Karpas-422 (cell line): ENCODE results near the gene PDPK1. TPM values are rescaled to one million over a fixed set of nuclear protein-coding genes. Genes with fewer than 3 reads are reported as not detected.
"Not testable (repeated sequence)": the region's sequence is repeated elsewhere in the genome, so short reads cannot be mapped to it uniquely, and the experiment has no call there.

ENCODE experiments used
- DNase-seq: peaks from one replicate; pipeline ENCODE4 v3.0.0-alpha.2; 2015
- H2AFZ ChIP-seq: fragments of 200-600 bp; sonication (generic); 2 replicates; pipeline ENCODE4 v1.6.1; 2014; ENCODE audit warnings: antibody characterized with exemption, low read length, mixed read lengths
- H3K27ac ChIP-seq: fragments of 200-600 bp; sonication (generic); 2 replicates; pipeline ENCODE4 v1.5.1; 2014; ENCODE audit warnings: mild to moderate bottlenecking, low read length, moderate library complexity
- H3K27me3 ChIP-seq: fragments of 200-600 bp; sonication (generic); 2 replicates; pipeline ENCODE4 v1.6.1; 2014; ENCODE audit warnings: low read length, mixed read lengths
- H3K36me3 ChIP-seq: fragments of 200-600 bp; sonication (generic); 2 replicates; pipeline ENCODE4 v1.6.1; 2014; ENCODE audit warnings: low read length, mixed read lengths; ENCODE audit not compliant: insufficient read depth
- H3K4me1 ChIP-seq: fragments of 200-600 bp; sonication (generic); 2 replicates; pipeline ENCODE4 v1.6.1; 2014; ENCODE audit warnings: mild to moderate bottlenecking, low read length, mixed read lengths
- H3K4me2 ChIP-seq: fragments of 200-600 bp; sonication (generic); 2 replicates; pipeline ENCODE4 v1.6.1; 2014; ENCODE audit warnings: low read length, low read depth, mild to moderate bottlenecking; ENCODE audit not compliant: poor library complexity, severe bottlenecking
- H3K4me3 ChIP-seq: fragments of 200-600 bp; sonication (generic); 2 replicates; pipeline ENCODE4 v1.5.1; 2014; ENCODE audit warnings: mild to moderate bottlenecking, antibody characterized with exemption, low read length, mixed read lengths
- H3K79me2 ChIP-seq: fragments of 200-600 bp; sonication (generic); 2 replicates; pipeline ENCODE4 v1.6.1; 2014; ENCODE audit warnings: mild to moderate bottlenecking, low read length, mixed read lengths
- H3K9ac ChIP-seq: fragments of 200-600 bp; sonication (generic); 2 replicates; pipeline ENCODE4 v1.6.0; 2014; ENCODE audit warnings: low read length
- H3K9me2 ChIP-seq: fragments of 200-600 bp; sonication (generic), shearing (Covaris generic); replicated peaks from 2 replicates; pipeline ENCODE4 v1.6.0; 2014; ENCODE audit warnings: mild to moderate bottlenecking, low read length, moderate library complexity; ENCODE audit not compliant: insufficient read depth
- H3K9me3 ChIP-seq: fragments of 300-700, 200-600 bp; sonication (generic); 2 replicates; pipeline ENCODE4 v1.6.1; 2014; ENCODE audit warnings: low read length, mixed read lengths
- H4K20me1 ChIP-seq: fragments of 200-600 bp; sonication (generic); 2 replicates; pipeline ENCODE4 v1.6.1; 2014; ENCODE audit warnings: mild to moderate bottlenecking, antibody characterized with exemption, low read length, low read depth; ENCODE audit not compliant: insufficient read depth
- total RNA-seq: library from RNA; depleted of rRNA; stranded (reverse); fragments of >200 nt; shearing (Covaris generic); gene quantifications from 2 replicates; pipeline ENCODE4 v1.2.3, GENCODE V29; 2014; ENCODE audit warnings: low replicate concordance

The PDPK1 gene
- total RNA-seq, 1 experiment from 2014 or later = 49.5 TPM

GRCh38 chr16:2592786-2593185 is 55.0 kb downstream of the PDPK1 start:
- no peak overlapping the region for H3K27ac ChIP-seq
- H3K79me2 ChIP-seq = 0 out of 2 replicates have a peak, but pooled peaks cover 10% of the 10 kb centered on the region
- DNase-seq = no peak
- H3K9me3 ChIP-seq = no peaks in the 10 kb centered on the region
- H3K36me3 ChIP-seq = no peaks in the 10 kb centered on the region; the same call in 1 of the 2 replicates
- no peaks in the 10 kb centered on the region for H3K27me3 ChIP-seq
- no peaks in the 10 kb centered on the region for H3K4me1 ChIP-seq
- H3K9ac ChIP-seq = no peak overlapping the region
- no peaks in the 10 kb centered on the region for H3K9me2 ChIP-seq
- H2AFZ ChIP-seq = no peak overlapping the region
- no peaks in the 10 kb centered on the region for H4K20me1 ChIP-seq
- H3K4me2 ChIP-seq = no peak overlapping the region
- H3K4me3 ChIP-seq = no peak overlapping the region

DNA sequence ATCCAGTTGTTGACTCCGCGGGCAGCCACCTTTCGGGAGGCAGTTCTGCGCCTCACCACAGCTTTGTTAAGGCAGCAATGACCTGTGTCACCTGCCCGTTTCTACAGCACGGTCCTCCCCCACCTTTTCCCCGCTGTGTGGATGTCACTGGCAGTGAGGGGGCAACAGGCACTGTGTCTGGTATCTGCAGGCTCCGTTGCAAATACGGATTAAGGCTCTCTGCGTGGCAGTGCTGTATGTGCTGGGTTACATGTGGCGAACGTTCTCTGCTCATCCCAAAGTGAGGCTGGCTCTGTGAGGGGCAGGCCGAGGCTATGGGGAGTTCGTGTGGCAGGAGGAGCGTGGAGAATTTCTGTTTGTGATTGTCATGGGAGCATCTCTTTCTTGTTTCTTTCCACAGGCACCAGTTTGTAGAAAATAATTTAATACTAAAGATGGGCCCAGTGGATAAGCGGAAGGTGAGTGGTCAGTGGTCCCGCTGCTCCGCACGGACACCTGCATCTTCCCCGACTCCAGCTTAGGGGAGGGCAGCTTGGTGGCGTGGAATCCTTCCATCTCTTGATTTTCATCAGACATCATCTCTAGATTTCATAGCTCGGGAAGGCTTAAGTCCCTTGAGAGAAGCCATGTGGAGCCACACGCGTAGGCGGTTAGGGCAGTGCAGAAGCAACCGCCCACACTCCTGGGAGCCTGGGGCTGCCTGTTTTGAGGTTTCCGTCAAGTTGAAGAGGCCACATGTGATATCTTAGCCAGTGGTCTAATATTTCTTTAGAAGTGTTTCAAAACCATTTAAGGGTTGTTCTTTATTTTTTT is 57.8 kb downstream of the PDPK1 start:
- Histone ChIP-seq H3K9me2 (no peaks in the 10 kb centered on the region), H3K4me2 (no peak overlapping the region), H3K36me3 (no peaks in the 10 kb centered on the region), H3K79me2 (0 out of 2 replicates have a peak, but pooled peaks cover 10% of the 10 kb centered on the region), H2AFZ (no peak overlapping the region), H3K4me3 (no peak overlapping the region), H3K27ac (no peak overlapping the region), H3K27me3 (no peaks in the 10 kb centered on the region), H3K4me1 (no peaks in the 10 kb centered on the region), H4K20me1 (no peaks in the 10 kb centered on the region), H3K9ac (no peak overlapping the region), H3K9me3 (no peaks in the 10 kb centered on the region)
- no peak for DNase-seq

- Histone ChIP-seq H3K36me3 (no peaks in the 10 kb centered on the region), H3K9me3 (no peaks in the 10 kb centered on the region), H3K4me3 (no peak overlapping the region), H3K9me2 (no peaks in the 10 kb centered on the region), H3K27ac (no peak overlapping the region), H3K79me2 (0 out of 2 replicates have a peak, but pooled peaks cover 10% of the 10 kb centered on the region), H4K20me1 (no peaks in the 10 kb centered on the region), H3K4me2 (no peak overlapping the region), H3K27me3 (no peaks in the 10 kb centered on the region), H3K9ac (no peak overlapping the region), H3K4me1 (no peaks in the 10 kb centered on the region), H2AFZ (no peak overlapping the region)
- no peak for DNase-seq
These were observed 59.1 kb downstream of the PDPK1 start for GRCh38 chr16:2596747-2597559.

- Histone ChIP-seq H3K79me2 (0 out of 2 replicates have a peak, but pooled peaks cover 10% of the 10 kb centered on the region), H3K36me3 (no peaks in the 10 kb centered on the region), H2AFZ (no peak overlapping the region), H3K9me2 (no peaks in the 10 kb centered on the region), H3K27me3 (no peaks in the 10 kb centered on the region), H3K4me1 (peaks cover 1% of the 10 kb centered on the region), H3K9me3 (no peaks in the 10 kb centered on the region), H3K4me3 (no peak overlapping the region), H3K9ac (no peak overlapping the region), H4K20me1 (no peaks in the 10 kb centered on the region), H3K4me2 (no peak overlapping the region), H3K27ac (no peak overlapping the region)
- no peak for DNase-seq
These were observed 59.7 kb downstream of the PDPK1 start for GRCh38 chr16:2597560-2597902.

DNA sequence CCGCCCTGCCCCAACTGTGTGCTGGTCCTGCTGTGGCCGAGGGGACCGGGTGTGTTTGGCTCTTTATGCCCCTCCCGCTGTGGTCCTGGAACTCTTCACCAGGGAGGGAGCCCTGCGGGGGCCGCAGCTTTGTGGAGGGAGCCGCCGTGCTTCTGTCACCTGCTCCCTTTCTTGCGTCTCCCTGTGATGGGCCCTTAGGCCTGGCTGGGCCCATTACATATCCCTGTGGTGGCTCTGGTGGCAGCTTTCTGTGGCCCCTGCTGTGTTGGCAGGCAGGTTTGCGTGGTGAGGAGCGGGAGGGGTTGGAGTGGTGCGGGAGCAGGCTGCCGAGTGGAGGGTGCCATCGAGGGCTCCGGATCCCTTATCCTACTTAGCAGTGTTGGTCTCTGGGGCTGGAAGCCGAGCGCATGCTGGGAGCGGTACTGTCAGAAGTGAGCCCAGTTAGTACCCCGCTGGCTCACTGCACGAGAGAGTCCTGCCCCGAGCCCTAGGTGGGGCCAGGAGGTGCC is 60.4 kb downstream of the PDPK1 start:
- Histone ChIP-seq H3K79me2 (0 out of 2 replicates have a peak, but pooled peaks cover 7% of the 10 kb centered on the region), H2AFZ (no peak overlapping the region), H3K9me2 (no peaks in the 10 kb centered on the region), H3K4me3 (no peak overlapping the region), H3K36me3 (no peaks in the 10 kb centered on the region), H3K27ac (no peak overlapping the region), H3K4me1 (peaks cover 5% of the 10 kb centered on the region), H3K4me2 (no peak overlapping the region), H4K20me1 (no peaks in the 10 kb centered on the region), H3K9ac (no peak overlapping the region), H3K27me3 (no peaks in the 10 kb centered on the region), H3K9me3 (no peaks in the 10 kb centered on the region)
- DNase-seq = no peak

DNA sequence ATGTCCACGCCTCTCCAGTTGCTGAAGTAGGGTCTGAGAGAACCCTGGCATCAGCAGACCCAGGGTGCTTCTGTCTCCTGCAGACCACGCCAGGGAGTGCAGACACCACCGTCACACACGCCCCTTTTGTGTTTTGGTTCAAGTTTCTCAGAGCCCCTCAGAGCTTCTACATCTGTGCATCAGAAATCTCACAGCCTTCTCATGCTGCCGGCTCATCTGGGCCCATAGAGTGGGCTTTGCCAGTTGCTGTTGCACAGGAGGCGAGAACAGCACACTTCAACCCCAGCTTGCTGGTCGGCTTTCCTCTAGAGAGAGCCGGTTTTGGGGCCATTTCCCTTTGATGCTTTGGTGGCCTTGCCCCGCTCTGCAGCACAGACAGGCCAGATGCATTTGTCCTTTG is 60.9 kb downstream of the PDPK1 start:
- H4K20me1 ChIP-seq = no peaks in the 10 kb centered on the region
- no peak overlapping the region for H3K9ac ChIP-seq
- H3K4me3 ChIP-seq = no peak overlapping the region
- peaks cover 6% of the 10 kb centered on the region for H3K79me2 ChIP-seq
- H3K27me3 ChIP-seq = no peaks in the 10 kb centered on the region
- H3K9me2 ChIP-seq = no peaks in the 10 kb centered on the region
- no peak overlapping the region for H3K27ac ChIP-seq
- H3K36me3 ChIP-seq = no peaks in the 10 kb centered on the region
- DNase-seq = no peak
- H2AFZ ChIP-seq = no peak overlapping the region
- H3K4me1 ChIP-seq = peaks cover 5% of the 10 kb centered on the region
- H3K4me2 ChIP-seq = no peak overlapping the region
- H3K9me3 ChIP-seq = no peaks in the 10 kb centered on the region

GRCh38 chr16:2599165-2599564 is 61.3 kb downstream of the PDPK1 start:
- not testable (repeated sequence) for H3K79me2 ChIP-seq, DNase-seq, H4K20me1 ChIP-seq, H3K4me3 ChIP-seq, H3K4me1 ChIP-seq, H3K27me3 ChIP-seq, H3K36me3 ChIP-seq, H3K9me2 ChIP-seq, H2AFZ ChIP-seq, H3K4me2 ChIP-seq, H3K27ac ChIP-seq, H3K9me3 ChIP-seq, H3K9ac ChIP-seq

GRCh38 chr16:2599785-2600184 is 62.0 kb downstream of the PDPK1 start:
- H3K36me3 ChIP-seq, H3K4me2 ChIP-seq, DNase-seq, H3K9ac ChIP-seq, H3K4me3 ChIP-seq, H3K4me1 ChIP-seq, H3K9me2 ChIP-seq, H2AFZ ChIP-seq, H3K9me3 ChIP-seq, H4K20me1 ChIP-seq, H3K27me3 ChIP-seq, H3K27ac ChIP-seq: not testable (repeated sequence)
- peaks cover 11% of the 10 kb centered on the region for H3K79me2 ChIP-seq
